K562 (cell line): Measurements from ENCODE around the gene PMEPA1.

Source experiments
- CHD2 ChIP-seq: IDR thresholded peaks from 2 replicates; pipeline ENCODE4 v1.6.1; 2011; ENCODE audit warnings: low read depth, low read length
- CHD4 ChIP-seq: fragments of 200-600 bp; sonication (generic); IDR thresholded peaks from 3 replicates; pipeline ENCODE4 v1.6.1; 2012; ENCODE audit warnings: low read depth, mild to moderate bottlenecking, mixed read lengths, low read length, inconsistent platforms; ENCODE audit not compliant: insufficient read depth, insufficient replicate concordance, poor library complexity, severe bottlenecking
- CTCF ChIP-seq, 3 experiments: IDR thresholded peaks in 2 of 3; conservative IDR thresholded peaks in 1 of 3; 2 replicates each; pipeline ENCODE4 v1.5.1; 2011 to 2012; ENCODE audit warnings: low read length in 3 of 3, mild to moderate bottlenecking in 3 of 3, control low read depth in 2 of 3, improper control_type of control experiment in 1 of 3, inconsistent platforms in 1 of 3, low read depth in 1 of 3, mixed read lengths in 1 of 3, moderate library complexity in 1 of 3; ENCODE audit not compliant: insufficient read depth in 2 of 3
- FOXO4 ChIP-seq: fragments of 450-650 bp; formaldehyde crosslinking; IDR thresholded peaks from 2 replicates; pipeline ENCODE4 v1.4.0; 2020; ENCODE audit warnings: mild to moderate bottlenecking, moderate library complexity
- FOXP4 ChIP-seq: sonication (generic); formaldehyde crosslinking; IDR thresholded peaks from 2 replicates; pipeline ENCODE4 v1.8.0; 2022; ENCODE audit warnings: mild to moderate bottlenecking, missing genetic modification reagents, borderline replicate concordance
- MTF1 ChIP-seq: fragments of 250-450 bp; sonication (Bioruptor Pico); IDR thresholded peaks from 2 replicates; pipeline ENCODE4 v1.9.0; 2021; ENCODE audit warnings: moderate library complexity, mild to moderate bottlenecking, inconsistent platforms, borderline replicate concordance
- NCOA1 ChIP-seq: fragments of 450-650 bp; IDR thresholded peaks from 2 replicates; pipeline ENCODE4 v1.6.1; 2016; ENCODE audit warnings: low read depth
- POLR2AphosphoS5 ChIP-seq: IDR thresholded peaks from 2 replicates; pipeline ENCODE4 v1.6.1; 2011; ENCODE audit warnings: mild to moderate bottlenecking, low read depth, low read length, moderate library complexity; ENCODE audit not compliant: control insufficient read depth, insufficient read depth
- SMARCA5 ChIP-seq: fragments of 450-650 bp; IDR thresholded peaks from 2 replicates; pipeline ENCODE4 v1.6.1; 2016

GRCh38 chr20:57705127-57705899, 4.5 kb downstream of the PMEPA1 start:
- TF ChIP-seq CTCF (IDR thresholded peaks at IDR 0.05 in 2 of 3, conservative IDR thresholded peaks at IDR 0.05 in 1 of 3; ENCODE audit: insufficient read depth in 2 of 3, low read depth in 1 of 3, low read length in 3 of 3): no peak
- TF ChIP-seq CHD4: no peak
- TF ChIP-seq SMARCA5: no peak
- no peak for TF ChIP-seq CHD2
- no peak for TF ChIP-seq POLR2AphosphoS5
- TF ChIP-seq NCOA1: no peak
- TF ChIP-seq FOXP4: no peak
- TF ChIP-seq MTF1 (CRISPR knock-in tag): no peak
- no peak for TF ChIP-seq FOXO4
